Muscle layer of duodenum (tissue), 2 donors: Measurements from ENCODE around the gene G2E3.
"Not testable (repeated sequence)": the region's sequence is repeated elsewhere in the genome, so short reads cannot be mapped to it uniquely, and the experiment has no call there.

ENCODE experiments used
- H3K27ac ChIP-seq: one replicate; pipeline ENCODE4 v1.7.0; 2013; ENCODE audit warnings: mild to moderate bottlenecking, low read length
- H3K27me3 ChIP-seq: one replicate; pipeline ENCODE4 v1.7.0; 2013; ENCODE audit warnings: low read depth, mild to moderate bottlenecking, control low read depth, low read length
- H3K36me3 ChIP-seq, 2 donors: one replicate each; pipeline ENCODE4 v1.7.0; 2013; ENCODE audit warnings: low read length in 2 of 2, control low read depth in 1 of 2, mild to moderate bottlenecking in 1 of 2; ENCODE audit not compliant: insufficient read depth in 2 of 2, control insufficient read depth in 1 of 2
- H3K4me1 ChIP-seq, 2 donors: one replicate each; pipeline ENCODE4 v1.7.0; 2013; ENCODE audit warnings: low read length in 2 of 2, mild to moderate bottlenecking in 2 of 2, control low read depth in 1 of 2, moderate library complexity in 1 of 2; ENCODE audit not compliant: insufficient read depth in 2 of 2, control insufficient read depth in 1 of 2
- H3K4me3 ChIP-seq, 2 donors: one replicate each; pipeline ENCODE4 v1.7.0; 2013; ENCODE audit warnings: low read length in 2 of 2, low read depth in 1 of 2, mild to moderate bottlenecking in 1 of 2
- H3K9me3 ChIP-seq, 2 donors: one replicate each; pipeline ENCODE4 v1.7.0; 2013; ENCODE audit warnings: low read length in 2 of 2, control low read depth in 1 of 2, mild to moderate bottlenecking in 1 of 2; ENCODE audit not compliant: control insufficient read depth in 1 of 2
- donor health status: healthy.

Gene G2E3

GRCh38 chr14:30581283-30581625 is 22.3 kb downstream of the G2E3 start:
- H3K27ac ChIP-seq, result no peak overlapping the region
- H3K36me3 ChIP-seq, result peaks cover 0 to 5% of the 10 kb centered on the region in 2 donors
- no peaks in the 10 kb centered on the region for H3K9me3 ChIP-seq
- no peaks in the 10 kb centered on the region for H3K4me1 ChIP-seq
- no peak overlapping the region for H3K4me3 ChIP-seq
- H3K27me3 ChIP-seq, result no peaks in the 10 kb centered on the region

GRCh38 chr14:30582376-30582775 is 23.4 kb downstream of the G2E3 start:
- Histone ChIP-seq H3K9me3 (no peaks in the 10 kb centered on the region), H3K4me3 (no peak overlapping the region), H3K4me1 (no peaks in the 10 kb centered on the region), H3K27ac (no peak overlapping the region), H3K36me3 (peaks cover 0 to 6% of the 10 kb centered on the region in 2 donors), H3K27me3 (no peaks in the 10 kb centered on the region)

DNA sequence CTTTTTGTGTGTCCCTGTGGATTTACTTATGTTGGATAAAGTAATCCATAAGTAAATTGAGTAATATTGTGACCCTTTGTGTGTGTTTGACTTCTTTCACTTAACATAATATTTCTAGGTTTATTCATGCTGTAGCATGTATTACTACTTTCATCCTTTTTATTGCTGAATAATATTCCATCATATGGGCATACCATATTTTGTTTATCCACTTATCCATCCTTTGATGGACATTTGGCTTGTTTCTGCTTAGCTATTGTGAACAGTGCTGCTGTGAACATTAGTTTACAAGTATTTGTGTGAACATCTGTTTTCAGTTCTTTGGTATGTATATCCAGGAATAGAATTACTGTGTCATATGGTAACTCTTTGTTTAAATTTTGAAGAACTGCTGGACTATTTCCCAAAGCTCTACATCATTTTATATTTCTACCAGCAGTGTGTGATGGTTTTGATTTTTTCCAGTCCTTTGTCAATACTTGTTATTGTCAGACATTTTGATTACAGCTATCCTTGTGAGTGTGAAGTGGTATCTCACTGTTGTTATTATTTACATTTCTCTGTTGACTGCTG is 25.2 kb downstream of the G2E3 start:
- Histone ChIP-seq H3K27ac (no peak overlapping the region), H3K4me3 (no peak overlapping the region), H3K4me1 (no peaks in the 10 kb centered on the region), H3K27me3 (no peaks in the 10 kb centered on the region), H3K36me3 (peaks cover 0 to 10% of the 10 kb centered on the region in 2 donors), H3K9me3 (no peaks in the 10 kb centered on the region)

- no peak overlapping the region for H3K27ac ChIP-seq
- H3K4me1 ChIP-seq, result no peaks in the 10 kb centered on the region
- H3K9me3 ChIP-seq, result no peaks in the 10 kb centered on the region
- no peak overlapping the region for H3K4me3 ChIP-seq
- no peaks in the 10 kb centered on the region for H3K27me3 ChIP-seq
- H3K36me3 ChIP-seq, result peaks cover 8 to 10% of the 10 kb centered on the region in 2 donors
These were observed 26.2 kb downstream of the G2E3 start for GRCh38 chr14:30585204-30585603.

DNA sequence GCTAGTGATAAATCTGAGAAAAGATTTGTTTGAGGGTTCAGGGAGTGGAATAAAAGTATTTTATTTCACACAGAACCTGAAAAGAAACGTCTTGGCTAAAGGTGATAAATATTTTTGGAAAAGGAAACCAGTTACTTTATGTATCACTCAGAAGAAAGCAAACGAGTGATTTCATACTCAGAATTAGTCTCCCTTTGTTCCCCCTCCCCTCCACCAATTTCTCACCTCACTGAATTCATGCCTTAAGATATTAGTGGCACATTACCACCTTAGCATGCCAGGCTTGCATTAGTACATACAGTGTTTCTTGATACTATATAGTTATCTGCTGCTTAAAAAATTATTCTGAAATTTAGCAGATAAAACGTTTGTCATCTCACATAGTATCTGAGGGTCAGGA is 28.2 kb downstream of the G2E3 start:
- H3K9me3 ChIP-seq, result no peaks in the 10 kb centered on the region
- H3K4me1 ChIP-seq, result no peaks in the 10 kb centered on the region
- no peak overlapping the region for H3K4me3 ChIP-seq
- H3K27ac ChIP-seq, result no peak overlapping the region
- H3K36me3 ChIP-seq, result peaks cover 10 to 22% of the 10 kb centered on the region in 2 donors
- no peaks in the 10 kb centered on the region for H3K27me3 ChIP-seq

GRCh38 chr14:30588873-30589272 is 29.9 kb downstream of the G2E3 start:
- H3K9me3 ChIP-seq, result no peaks in the 10 kb centered on the region
- H3K27me3 ChIP-seq, result no peaks in the 10 kb centered on the region
- H3K36me3 ChIP-seq, result peaks cover 10 to 22% of the 10 kb centered on the region in 2 donors
- no peak overlapping the region for H3K27ac ChIP-seq
- H3K4me3 ChIP-seq, result no peak overlapping the region
- H3K4me1 ChIP-seq, result no peaks in the 10 kb centered on the region

DNA sequence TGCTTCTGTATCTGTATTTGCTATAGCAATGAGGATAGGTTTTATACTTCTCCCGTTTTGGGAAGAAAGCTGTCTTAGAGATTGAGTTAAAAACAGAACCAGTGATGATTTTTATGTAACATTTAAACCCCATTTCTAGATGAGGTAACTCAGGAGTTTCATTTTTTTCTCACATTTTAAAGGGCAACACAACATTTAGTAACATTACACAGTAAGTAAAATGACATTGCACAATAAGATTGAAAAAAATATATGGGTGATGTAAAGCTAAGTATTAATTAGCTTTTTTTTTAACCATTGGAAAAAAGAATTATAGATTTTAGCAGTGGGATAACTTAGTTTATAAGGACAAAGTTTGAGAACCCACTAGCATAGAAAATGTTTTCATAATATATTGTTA is 38.0 kb downstream of the G2E3 start:
- Histone ChIP-seq H3K27ac (no peak overlapping the region), H3K9me3 (no peaks in the 10 kb centered on the region), H3K36me3 (peaks cover 13 to 24% of the 10 kb centered on the region in 2 donors), H3K27me3 (no peaks in the 10 kb centered on the region), H3K4me3 (no peak overlapping the region), H3K4me1 (no peaks in the 10 kb centered on the region)

DNA sequence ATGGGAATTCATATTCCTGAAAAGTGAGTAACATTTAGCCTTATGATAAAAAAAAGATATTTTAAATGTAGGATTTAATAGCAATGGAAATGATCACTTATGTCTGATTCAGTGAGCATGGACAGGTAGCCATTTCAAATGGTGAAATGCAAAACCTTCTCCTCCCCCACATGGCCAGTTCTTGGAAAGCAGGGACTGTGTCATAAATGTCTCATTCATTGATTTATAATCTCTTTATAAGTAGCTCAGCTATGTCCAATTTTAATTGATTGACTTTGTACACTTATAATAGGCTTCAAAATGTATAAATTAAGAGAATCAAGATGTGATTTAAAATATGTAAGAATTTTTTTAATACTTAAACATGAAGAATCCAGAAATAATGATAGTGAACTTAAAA is 38.5 kb downstream of the G2E3 start:
- Histone ChIP-seq H3K27me3 (no peaks in the 10 kb centered on the region), H3K9me3 (no peaks in the 10 kb centered on the region), H3K4me3 (no peak overlapping the region), H3K36me3 (peaks cover 13 to 27% of the 10 kb centered on the region in 2 donors), H3K4me1 (no peaks in the 10 kb centered on the region), H3K27ac (no peak overlapping the region)

DNA sequence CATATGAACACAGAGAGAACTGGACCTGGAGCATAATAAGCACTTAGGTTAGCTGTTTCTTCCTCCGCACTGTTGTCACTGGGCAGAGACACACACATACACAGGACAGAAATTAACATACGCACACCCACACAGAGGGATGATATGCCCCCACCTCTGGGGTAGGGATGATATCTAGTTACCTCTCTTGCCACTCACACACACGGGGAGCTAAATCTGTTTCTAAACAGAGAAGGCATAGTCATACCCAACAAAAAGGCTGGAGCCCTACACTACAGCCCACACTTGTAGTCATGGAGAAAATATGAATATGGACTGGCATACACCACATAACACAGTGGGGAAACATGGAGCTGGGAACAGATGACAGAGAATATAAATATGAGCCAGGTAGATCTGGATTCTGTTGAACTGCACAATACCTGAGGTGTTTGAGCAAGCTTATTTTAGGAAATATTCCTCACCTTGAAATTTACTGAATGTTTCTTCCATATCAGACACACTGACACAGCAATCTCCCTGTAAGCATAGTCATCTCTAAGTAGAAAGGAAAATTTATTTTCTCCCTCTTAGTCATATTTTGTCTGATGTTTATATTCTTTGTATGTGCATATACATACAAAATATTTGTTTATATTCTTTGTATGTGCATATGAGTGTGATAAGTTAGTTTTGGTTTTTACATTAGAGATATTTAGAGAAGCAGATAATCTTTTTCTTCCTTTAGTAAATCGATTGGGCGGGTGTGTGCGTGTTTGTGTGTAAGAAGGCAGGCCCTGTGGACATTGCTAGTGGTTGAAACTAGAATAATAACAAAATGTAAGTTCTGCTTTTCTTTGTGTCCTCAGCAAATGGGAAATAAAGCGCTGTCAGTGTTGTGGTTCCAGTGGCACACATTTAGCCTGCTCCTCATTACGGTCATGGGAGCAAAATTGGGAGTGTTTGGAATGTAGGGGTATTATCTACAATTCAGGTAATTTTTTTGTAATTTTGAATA is 42.3 kb downstream of the G2E3 start:
- Histone ChIP-seq H3K36me3 (peaks cover 20 to 54% of the 10 kb centered on the region in 2 donors), H3K9me3 (no peaks in the 10 kb centered on the region), H3K27me3 (no peaks in the 10 kb centered on the region), H3K4me1 (no peaks in the 10 kb centered on the region), H3K27ac (no peak overlapping the region), H3K4me3 (no peak overlapping the region)

GRCh38 chr14:30603402-30603801 is 44.4 kb downstream of the G2E3 start:
- Histone ChIP-seq H3K27ac (no peak overlapping the region), H3K4me1 (no peaks in the 10 kb centered on the region), H3K27me3 (no peaks in the 10 kb centered on the region), H3K36me3 (peaks cover 19 to 52% of the 10 kb centered on the region in 2 donors), H3K4me3 (no peak overlapping the region), H3K9me3 (no peaks in the 10 kb centered on the region)

DNA sequence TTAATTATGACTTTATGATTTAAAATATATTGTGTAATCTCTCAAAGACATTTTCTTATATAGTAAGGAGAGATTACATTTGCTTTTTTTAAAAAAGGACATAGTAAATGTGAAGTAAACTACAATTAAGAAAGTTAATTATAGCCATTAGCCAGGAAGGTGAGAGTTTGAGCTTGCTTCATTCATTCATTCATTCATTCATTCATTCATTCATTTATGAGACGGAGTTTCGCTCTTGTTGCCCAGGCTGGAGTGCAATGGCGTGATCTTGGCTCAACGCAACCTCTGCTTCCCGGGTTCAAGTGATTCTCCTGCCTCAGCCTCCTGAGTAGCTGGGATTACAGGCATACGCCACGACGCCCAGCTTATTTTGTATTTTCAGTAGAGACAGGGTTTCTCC is 45.7 kb downstream of the G2E3 start:
- not testable (repeated sequence) for H3K4me1 ChIP-seq, H3K27me3 ChIP-seq, H3K4me3 ChIP-seq, H3K9me3 ChIP-seq, H3K27ac ChIP-seq
- H3K36me3 ChIP-seq, result peaks cover 15 to 48% of the 10 kb centered on the region in 2 donors
